ENCODE results near the gene ATP11A.

The ATP11A gene

GRCh38 chr13:112759827-112760226 lies 70.0 kb downstream of the ATP11A start:
- no peak overlapping the region for H4K8ac ChIP-seq (ENCODE audit: low read length)
- H2AFZ ChIP-seq (ENCODE audit: low read depth, low read length): no peak overlapping the region
- H2BK12ac ChIP-seq (ENCODE audit: low read length in 2 of 2): no peak overlapping the region
- no peak overlapping the region for H4K91ac ChIP-seq (ENCODE audit: low read length)
- no peak overlapping the region for H2AK5ac ChIP-seq (ENCODE audit: low read length, severe bottlenecking)
- no peak overlapping the region for H2BK120ac ChIP-seq (ENCODE audit: low read depth, low read length)
- no peak overlapping the region for H3K18ac ChIP-seq (ENCODE audit: low read depth in 1 of 2, low read length in 2 of 2)
- H3K4me1 ChIP-seq (ENCODE audit: control insufficient read depth, insufficient read depth, low read depth, low read length): peaks cover 24% of the 10 kb centered on the region
- no peak overlapping the region for H3K4ac ChIP-seq (ENCODE audit: low read depth in 1 of 2, low read length in 2 of 2)
- no peak overlapping the region for H2BK15ac ChIP-seq (ENCODE audit: low read depth, poor library complexity, severe bottlenecking)
- 94% methylated on average over 7 of the region's 11 CpGs for WGBS
- H3K14ac ChIP-seq (ENCODE audit: low read length in 2 of 2): no peak overlapping the region
- H3K9ac ChIP-seq (ENCODE audit: low read length): no peak overlapping the region
- no peak overlapping the region for H3K4me3 ChIP-seq (ENCODE audit: insufficient read depth in 1 of 2, low read depth in 1 of 2, low read length in 2 of 2)
- no peak overlapping the region for H3K27ac ChIP-seq (ENCODE audit: low read length, poor library complexity, severe bottlenecking)
- peaks cover 38% of the 10 kb centered on the region for H3K79me1 ChIP-seq (replicated peaks; ENCODE audit: low read length, poor library complexity, severe bottlenecking)
- H2BK5ac ChIP-seq (ENCODE audit: low read depth, low read length, poor library complexity, severe bottlenecking): no peak overlapping the region
- no peaks in the 10 kb centered on the region for H3K27me3 ChIP-seq (ENCODE audit: control insufficient read depth in 1 of 2, insufficient read depth in 1 of 2, low read length in 2 of 2)
- H3K23ac ChIP-seq (ENCODE audit: low read length in 2 of 2): no peak overlapping the region
- H3K9me3 ChIP-seq (ENCODE audit: control insufficient read depth, low read length): no peaks in the 10 kb centered on the region
- peaks cover 0 to 16% of the 10 kb centered on the region in 2 experiments for H3K36me3 ChIP-seq (ENCODE audit: control insufficient read depth in 1 of 2, insufficient read depth in 2 of 2, low read depth in 1 of 2, low read length in 2 of 2)
- DNase-seq: no peak
- no peak overlapping the region for H3K4me2 ChIP-seq (ENCODE audit: low read length, poor library complexity, severe bottlenecking)

GRCh38 chr13:112760435-112760834 lies 70.6 kb downstream of the ATP11A start:
- H2BK15ac ChIP-seq (ENCODE audit: low read depth, poor library complexity, severe bottlenecking): no peak overlapping the region
- no CpG with 5 or more reads among the region's 3 CpGs for WGBS
- DNase-seq: no peak
- no peak overlapping the region for H2BK12ac ChIP-seq (ENCODE audit: low read length in 2 of 2)
- H3K27ac ChIP-seq (ENCODE audit: low read length, poor library complexity, severe bottlenecking): no peak overlapping the region
- no peaks in the 10 kb centered on the region for H3K27me3 ChIP-seq (ENCODE audit: control insufficient read depth in 1 of 2, insufficient read depth in 1 of 2, low read length in 2 of 2)
- H3K23ac ChIP-seq (ENCODE audit: low read length in 2 of 2): no peak overlapping the region
- no peak overlapping the region for H3K18ac ChIP-seq (ENCODE audit: low read depth in 1 of 2, low read length in 2 of 2)
- no peaks in the 10 kb centered on the region for H3K9me3 ChIP-seq (ENCODE audit: control insufficient read depth, low read length)
- peaks cover 37% of the 10 kb centered on the region for H3K79me1 ChIP-seq (replicated peaks; ENCODE audit: low read length, poor library complexity, severe bottlenecking)
- no peak overlapping the region for H3K4ac ChIP-seq (ENCODE audit: low read depth in 1 of 2, low read length in 2 of 2)
- peaks cover 0 to 13% of the 10 kb centered on the region in 2 experiments for H3K36me3 ChIP-seq (ENCODE audit: control insufficient read depth in 1 of 2, insufficient read depth in 2 of 2, low read depth in 1 of 2, low read length in 2 of 2)
- no peak overlapping the region for H3K4me2 ChIP-seq (ENCODE audit: low read length, poor library complexity, severe bottlenecking)
- no peak overlapping the region for H2BK120ac ChIP-seq (ENCODE audit: low read depth, low read length)
- no peak overlapping the region for H4K91ac ChIP-seq (ENCODE audit: low read length)
- H3K9ac ChIP-seq (ENCODE audit: low read length): peak overlapping the region; percentile 75
- H3K14ac ChIP-seq (ENCODE audit: low read length in 2 of 2): no peak overlapping the region
- H3K4me3 ChIP-seq (ENCODE audit: insufficient read depth in 1 of 2, low read depth in 1 of 2, low read length in 2 of 2): peak overlapping the region in 1 of 2 experiments; percentile 77
- no peak overlapping the region for H2AK5ac ChIP-seq (ENCODE audit: low read length, severe bottlenecking)
- H2BK5ac ChIP-seq (ENCODE audit: low read depth, low read length, poor library complexity, severe bottlenecking): no peak overlapping the region
- H4K8ac ChIP-seq (ENCODE audit: low read length): no peak overlapping the region
- peaks cover 24% of the 10 kb centered on the region for H3K4me1 ChIP-seq (ENCODE audit: control insufficient read depth, insufficient read depth, low read depth, low read length)
- no peak overlapping the region for H2AFZ ChIP-seq (ENCODE audit: low read depth, low read length)

DNA sequence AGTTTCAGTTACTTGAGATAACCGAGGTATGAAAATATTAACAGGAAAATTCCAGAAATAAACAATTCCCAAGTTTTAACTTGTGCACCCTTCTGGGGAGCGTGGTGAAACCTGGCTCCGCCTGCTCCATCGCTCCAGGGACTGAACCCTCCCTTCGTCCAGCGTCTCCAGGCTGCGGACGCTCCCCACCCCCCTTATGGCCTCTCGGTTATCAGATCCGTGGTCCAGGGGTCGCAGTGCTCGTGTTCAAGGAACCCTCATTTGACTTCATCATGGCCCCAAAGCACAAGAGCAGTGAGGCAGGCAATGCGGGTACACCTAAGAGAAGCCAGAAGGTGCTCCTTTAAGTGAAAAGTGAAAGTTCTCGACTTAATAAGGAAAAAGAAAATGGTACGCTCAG lies 71.1 kb downstream of the ATP11A start:
- no peak for DNase-seq
- H3K14ac ChIP-seq (ENCODE audit: low read length in 2 of 2): no peak overlapping the region
- H3K9ac ChIP-seq (ENCODE audit: low read length): peak overlapping the region; percentile 75
- no peak overlapping the region for H3K27ac ChIP-seq (ENCODE audit: low read length, poor library complexity, severe bottlenecking)
- H3K4ac ChIP-seq (ENCODE audit: low read depth in 1 of 2, low read length in 2 of 2): no peak overlapping the region
- H3K23ac ChIP-seq (ENCODE audit: low read length in 2 of 2): no peak overlapping the region
- H2BK15ac ChIP-seq (ENCODE audit: low read depth, poor library complexity, severe bottlenecking): no peak overlapping the region
- H2BK120ac ChIP-seq (ENCODE audit: low read depth, low read length): no peak overlapping the region
- H3K4me3 ChIP-seq (ENCODE audit: insufficient read depth in 1 of 2, low read depth in 1 of 2, low read length in 2 of 2): peak overlapping the region in 1 of 2 experiments; percentile 77
- no peak overlapping the region for H4K91ac ChIP-seq (ENCODE audit: low read length)
- H3K79me1 ChIP-seq (replicated peaks; ENCODE audit: low read length, poor library complexity, severe bottlenecking): peaks cover 36% of the 10 kb centered on the region
- H2BK5ac ChIP-seq (ENCODE audit: low read depth, low read length, poor library complexity, severe bottlenecking): no peak overlapping the region
- 89% methylated on average over 15 of the region's 15 CpGs for WGBS
- H2BK12ac ChIP-seq (ENCODE audit: low read length in 2 of 2): no peak overlapping the region
- H3K4me1 ChIP-seq (ENCODE audit: control insufficient read depth, insufficient read depth, low read depth, low read length): peaks cover 24% of the 10 kb centered on the region
- H3K36me3 ChIP-seq (ENCODE audit: control insufficient read depth in 1 of 2, insufficient read depth in 2 of 2, low read depth in 1 of 2, low read length in 2 of 2): peaks cover 0 to 13% of the 10 kb centered on the region in 2 experiments
- no peak overlapping the region for H4K8ac ChIP-seq (ENCODE audit: low read length)
- H2AFZ ChIP-seq (ENCODE audit: low read depth, low read length): no peak overlapping the region
- H3K27me3 ChIP-seq (ENCODE audit: control insufficient read depth in 1 of 2, insufficient read depth in 1 of 2, low read length in 2 of 2): no peaks in the 10 kb centered on the region
- H3K4me2 ChIP-seq (ENCODE audit: low read length, poor library complexity, severe bottlenecking): no peak overlapping the region
- no peak overlapping the region for H2AK5ac ChIP-seq (ENCODE audit: low read length, severe bottlenecking)
- no peak overlapping the region for H3K18ac ChIP-seq (ENCODE audit: low read depth in 1 of 2, low read length in 2 of 2)
- H3K9me3 ChIP-seq (ENCODE audit: control insufficient read depth, low read length): no peaks in the 10 kb centered on the region

- Histone ChIP-seq H3K18ac (ENCODE audit: low read depth in 1 of 2, low read length in 2 of 2) (no peak overlapping the region), H2AFZ (ENCODE audit: low read depth, low read length) (no peak overlapping the region), H3K27ac (ENCODE audit: low read length, poor library complexity, severe bottlenecking) (no peak overlapping the region), H3K4me2 (ENCODE audit: low read length, poor library complexity, severe bottlenecking) (no peak overlapping the region), H2BK15ac (ENCODE audit: low read depth, poor library complexity, severe bottlenecking) (no peak overlapping the region), H3K4me3 (ENCODE audit: insufficient read depth in 1 of 2, low read depth in 1 of 2, low read length in 2 of 2) (peak overlapping the region in 1 of 2 experiments; percentile 77), H3K14ac (ENCODE audit: low read length in 2 of 2) (peak overlapping the region in 1 of 2 experiments; percentile 5), H4K91ac (ENCODE audit: low read length) (no peak overlapping the region), H4K8ac (ENCODE audit: low read length) (peak overlapping the region; percentile 67), H3K4ac (ENCODE audit: low read depth in 1 of 2, low read length in 2 of 2) (no peak overlapping the region), H3K9me3 (ENCODE audit: control insufficient read depth, low read length) (no peaks in the 10 kb centered on the region), H3K36me3 (ENCODE audit: control insufficient read depth in 1 of 2, insufficient read depth in 2 of 2, low read depth in 1 of 2, low read length in 2 of 2) (peaks cover 0 to 13% of the 10 kb centered on the region in 2 experiments), H3K27me3 (ENCODE audit: control insufficient read depth in 1 of 2, insufficient read depth in 1 of 2, low read length in 2 of 2) (no peaks in the 10 kb centered on the region), H2BK120ac (ENCODE audit: low read depth, low read length) (no peak overlapping the region), H3K79me1 (replicated peaks; ENCODE audit: low read length, poor library complexity, severe bottlenecking) (peaks cover 34% of the 10 kb centered on the region), H3K4me1 (ENCODE audit: control insufficient read depth, insufficient read depth, low read depth, low read length) (peaks cover 17% of the 10 kb centered on the region), H2AK5ac (ENCODE audit: low read length, severe bottlenecking) (no peak overlapping the region), H2BK5ac (ENCODE audit: low read depth, low read length, poor library complexity, severe bottlenecking) (no peak overlapping the region), H3K9ac (ENCODE audit: low read length) (peak overlapping the region; percentile 79), H3K23ac (ENCODE audit: low read length in 2 of 2) (no peak overlapping the region), H2BK12ac (ENCODE audit: low read length in 2 of 2) (no peak overlapping the region)
- 89% methylated on average over 18 of the region's 21 CpGs for WGBS
- peak; percentile 18 for DNase-seq
Measured at GRCh38 chr13:112761701-112762689, 72.2 kb downstream of the ATP11A start.

Measured in mesenchymal stem cell (in vitro differentiated cells and primary cell).